GM12865 (cell line): ENCODE results near the gene LYPD6B.

Source experiments
- DNase-seq: peaks from one replicate; pipeline ENCODE4 v3.0.0; 2010; ENCODE audit warnings: low read depth
- H3K4me3 ChIP-seq: 2 replicates; pipeline ENCODE4 v1.5.1; 2011; ENCODE audit warnings: mild to moderate bottlenecking, low read depth, low read length, control low read depth
- CTCF ChIP-seq: IDR thresholded peaks from 2 replicates; pipeline ENCODE4 v1.5.1; 2011; ENCODE audit warnings: low read length, control low read depth, low read depth, inconsistent platforms; ENCODE audit not compliant: insufficient read depth; ENCODE audit errors: missing control alignments

LYPD6B gene

GRCh38 chr2:149068996-149069888 is 30.7 kb downstream of the LYPD6B start:
- no peak for DNase-seq
- no peak overlapping the region for H3K4me3 ChIP-seq
- TF ChIP-seq CTCF = no peak

- no peak overlapping the region for H3K4me3 ChIP-seq
- no peak for TF ChIP-seq CTCF
- no peak for DNase-seq
Measured at GRCh38 chr2:149070681-149071320, 32.3 kb downstream of the LYPD6B start.

DNA sequence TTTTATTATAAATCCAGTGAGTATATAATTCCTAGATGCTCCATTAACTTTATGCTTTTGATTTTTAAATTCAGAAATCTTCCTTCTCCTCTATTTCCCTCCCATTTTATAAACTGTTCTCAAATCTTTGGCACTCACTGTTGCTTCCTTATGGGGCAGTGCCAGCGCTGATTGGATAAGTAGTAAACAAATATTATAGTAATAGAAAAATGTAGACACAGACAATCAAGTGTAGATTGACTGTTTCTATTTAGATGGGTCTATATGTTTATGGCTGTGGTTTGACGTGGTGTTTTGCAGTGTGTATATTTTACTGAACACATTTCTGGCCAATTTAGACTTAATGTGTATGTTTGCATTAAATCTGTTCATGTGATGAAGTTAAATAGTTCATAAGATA is 36.6 kb downstream of the LYPD6B start:
- no peak overlapping the region for H3K4me3 ChIP-seq
- no peak for DNase-seq
- TF ChIP-seq CTCF = no peak

DNA sequence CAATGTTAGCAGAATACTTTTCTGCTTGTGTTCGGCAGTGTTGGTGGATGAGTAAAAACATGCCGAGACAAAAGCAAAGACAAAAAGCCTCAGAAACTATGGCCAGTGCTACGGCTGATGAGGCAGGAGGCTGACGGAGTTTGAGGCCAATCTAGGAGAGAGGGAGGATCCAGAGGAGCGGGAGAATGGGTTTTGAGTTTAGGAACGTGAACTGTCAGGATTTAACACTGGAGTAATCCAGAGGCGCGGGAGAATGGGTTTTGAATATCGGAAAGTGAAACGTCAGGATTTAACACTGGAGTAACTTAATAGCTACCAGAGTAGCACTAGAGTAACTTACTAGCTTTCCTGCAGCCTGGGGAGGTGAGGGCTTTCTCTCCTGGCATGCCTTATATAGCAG is 37.4 kb downstream of the LYPD6B start:
- DNase-seq = no peak
- H3K4me3 ChIP-seq = no peak overlapping the region
- TF ChIP-seq CTCF = no peak

- DNase-seq = no peak
- TF ChIP-seq CTCF = no peak
Measured at GRCh38 chr2:149076863-149077412, 38.4 kb downstream of the LYPD6B start.

GRCh38 chr2:149077861-149078260 is 39.4 kb downstream of the LYPD6B start:
- H3K4me3 ChIP-seq = no peak overlapping the region
- no peak for DNase-seq
- no peak for TF ChIP-seq CTCF

More at GRCh38 chr2:149076863-149077412, 38.4 kb downstream of the LYPD6B start:
- H3K4me3 ChIP-seq = no peak overlapping the region
